SU-DHL-6 (cell line): ENCODE results near the gene MMP21.

Source experiments
- H2AFZ ChIP-seq: fragments of 200-600 bp; sonication (generic); 2 replicates; pipeline ENCODE4 v1.6.1; 2014; ENCODE audit warnings: low read depth, mild to moderate bottlenecking, moderate library complexity, mixed read lengths, antibody characterized with exemption, low read length; ENCODE audit not compliant: severe bottlenecking
- H3F3A ChIP-seq: fragments of 200-600 bp; shearing (Covaris generic); 2 replicates; pipeline ENCODE4 v1.6.0; 2016; ENCODE audit warnings: antibody characterized with exemption, mild to moderate bottlenecking; ENCODE audit not compliant: insufficient read depth
- H3K27ac ChIP-seq: fragments of 200-600 bp; sonication (generic); 2 replicates; pipeline ENCODE4 v1.5.1; 2016; ENCODE audit warnings: low read depth, mild to moderate bottlenecking, low read length, moderate library complexity, mixed read lengths
- H3K27me3 ChIP-seq: fragments of 200-600 bp; sonication (generic), shearing (Covaris generic); 2 replicates; pipeline ENCODE4 v1.6.0; 2014; ENCODE audit warnings: mild to moderate bottlenecking, low read length
- H3K36me3 ChIP-seq: fragments of 200-600 bp; sonication (generic); 2 replicates; pipeline ENCODE4 v1.6.1; 2014; ENCODE audit warnings: mild to moderate bottlenecking, low read length, mixed read lengths
- H3K4me2 ChIP-seq: fragments of 300-600, 200-600 bp; shearing (Covaris generic), sonication (generic); 2 replicates; pipeline ENCODE4 v1.6.0; 2014; ENCODE audit warnings: low read length, low read depth, mild to moderate bottlenecking; ENCODE audit not compliant: poor library complexity, severe bottlenecking
- H3K4me3 ChIP-seq: fragments of 200-600 bp; sonication (generic); 2 replicates; pipeline ENCODE4 v1.5.1; 2014; ENCODE audit warnings: antibody characterized with exemption, low read length, mild to moderate bottlenecking, mixed read lengths; ENCODE audit not compliant: insufficient read depth, poor library complexity, severe bottlenecking
- H3K79me2 ChIP-seq: fragments of 200-600 bp; sonication (generic); 2 replicates; pipeline ENCODE4 v1.6.1; 2014; ENCODE audit warnings: mild to moderate bottlenecking, low read length, moderate library complexity; ENCODE audit not compliant: insufficient read depth
- H3K9ac ChIP-seq: fragments of 200-600 bp; sonication (generic); 2 replicates; pipeline ENCODE4 v1.7.0; 2014; ENCODE audit warnings: mild to moderate bottlenecking, low read length
- H3K9me2 ChIP-seq: fragments of 200-600 bp; sonication (generic); replicated peaks from 2 replicates; pipeline ENCODE4 v1.6.1; 2014; ENCODE audit warnings: low read length; ENCODE audit not compliant: insufficient read depth
- H3K9me3 ChIP-seq: fragments of 200-600 bp; sonication (generic); 2 replicates; pipeline ENCODE4 v1.6.1; 2014; ENCODE audit warnings: low read length, mixed read lengths; ENCODE audit not compliant: insufficient read depth
- H4K20me1 ChIP-seq: fragments of 200-600 bp; sonication (generic); 2 replicates; pipeline ENCODE4 v1.6.1; 2014; ENCODE audit warnings: low read depth, mild to moderate bottlenecking, antibody characterized with exemption, low read length, moderate library complexity, mixed read lengths
- EZH2phosphoT487 ChIP-seq: fragments of 200-600 bp; sonication (generic), shearing (Covaris generic); conservative IDR thresholded peaks from 2 replicates; pipeline ENCODE4 v1.6.1; 2018; ENCODE audit warnings: mild to moderate bottlenecking, antibody characterized with exemption, low read length, moderate library complexity, mixed read lengths
- TF ChIP-seq, protein P1 (sequence below): fragments of 200-600 bp; sonication (generic); IDR thresholded peaks from one replicate; pipeline ENCODE4 v1.5.1; 2017; ENCODE audit warnings: antibody characterized with exemption, mild to moderate bottlenecking, low read length, moderate library complexity; ENCODE audit not compliant: insufficient read depth, poor library complexity, severe bottlenecking

MMP21 gene

DNA sequence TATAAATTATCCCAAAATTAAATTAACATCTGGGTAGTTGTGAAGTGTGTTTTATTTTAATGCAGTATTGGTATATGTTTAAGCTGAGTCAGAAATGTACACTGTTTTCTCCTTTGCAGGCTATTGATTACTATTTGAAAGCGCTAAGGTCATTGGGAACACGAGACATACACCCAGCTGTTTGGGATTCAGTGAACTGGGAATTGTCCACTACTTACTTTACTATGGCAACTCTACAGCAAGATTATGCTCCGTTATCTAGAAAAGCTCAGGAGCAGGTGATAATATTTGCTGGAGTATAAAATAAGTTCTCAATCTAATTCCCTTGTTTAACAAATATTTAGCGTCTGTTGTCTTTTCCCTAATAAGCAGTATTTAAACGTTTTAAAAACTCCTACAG lies 28.2 kb downstream of the MMP21 start:
- peaks cover 49% of the 10 kb centered on the region for H3K36me3 ChIP-seq
- no peaks in the 10 kb centered on the region for H3K9me3 ChIP-seq

DNA sequence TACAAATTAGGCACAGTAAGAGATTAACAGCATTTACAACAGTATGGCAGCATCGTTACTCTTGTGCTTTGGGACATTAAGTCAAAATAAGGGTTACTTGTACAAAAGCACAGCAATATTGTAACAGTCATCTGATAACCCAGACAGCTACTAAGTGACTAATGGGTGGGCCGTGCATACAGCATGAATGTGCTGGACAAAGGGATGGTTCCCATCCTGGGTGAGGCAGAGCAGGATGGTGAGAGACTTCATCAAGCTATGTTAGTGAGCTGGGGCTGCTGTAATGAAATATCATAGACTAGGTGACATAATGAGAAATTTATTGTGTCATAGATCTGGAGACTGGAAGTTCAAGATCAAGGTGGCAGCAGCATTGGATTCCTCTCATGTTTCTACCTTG lies 30.7 kb downstream of the MMP21 start:
- no peak overlapping the region for H3K4me3 ChIP-seq
- no peaks in the 10 kb centered on the region; the same call in 1 of the 2 replicates for H3F3A ChIP-seq
- no peaks in the 10 kb centered on the region for H3K27me3 ChIP-seq
- H2AFZ ChIP-seq = no peak overlapping the region
- H3K9me3 ChIP-seq = no peaks in the 10 kb centered on the region
- H4K20me1 ChIP-seq = no peaks in the 10 kb centered on the region
- H3K9ac ChIP-seq = no peak overlapping the region
- no peaks in the 10 kb centered on the region for H3K9me2 ChIP-seq
- no peak overlapping the region for H3K27ac ChIP-seq
- no peaks in the 10 kb centered on the region for H3K79me2 ChIP-seq
- TF ChIP-seq, protein P1, sequence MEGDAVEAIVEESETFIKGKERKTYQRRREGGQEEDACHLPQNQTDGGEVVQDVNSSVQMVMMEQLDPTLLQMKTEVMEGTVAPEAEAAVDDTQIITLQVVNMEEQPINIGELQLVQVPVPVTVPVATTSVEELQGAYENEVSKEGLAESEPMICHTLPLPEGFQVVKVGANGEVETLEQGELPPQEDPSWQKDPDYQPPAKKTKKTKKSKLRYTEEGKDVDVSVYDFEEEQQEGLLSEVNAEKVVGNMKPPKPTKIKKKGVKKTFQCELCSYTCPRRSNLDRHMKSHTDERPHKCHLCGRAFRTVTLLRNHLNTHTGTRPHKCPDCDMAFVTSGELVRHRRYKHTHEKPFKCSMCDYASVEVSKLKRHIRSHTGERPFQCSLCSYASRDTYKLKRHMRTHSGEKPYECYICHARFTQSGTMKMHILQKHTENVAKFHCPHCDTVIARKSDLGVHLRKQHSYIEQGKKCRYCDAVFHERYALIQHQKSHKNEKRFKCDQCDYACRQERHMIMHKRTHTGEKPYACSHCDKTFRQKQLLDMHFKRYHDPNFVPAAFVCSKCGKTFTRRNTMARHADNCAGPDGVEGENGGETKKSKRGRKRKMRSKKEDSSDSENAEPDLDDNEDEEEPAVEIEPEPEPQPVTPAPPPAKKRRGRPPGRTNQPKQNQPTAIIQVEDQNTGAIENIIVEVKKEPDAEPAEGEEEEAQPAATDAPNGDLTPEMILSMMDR = no peak
- TF ChIP-seq EZH2phosphoT487 = no peak
- no peak overlapping the region for H3K4me2 ChIP-seq
- peaks cover 45% of the 10 kb centered on the region for H3K36me3 ChIP-seq

More for the DNA sequence above, 28.2 kb downstream of the MMP21 start:
- H4K20me1 ChIP-seq = no peaks in the 10 kb centered on the region
- H3K27me3 ChIP-seq = no peaks in the 10 kb centered on the region
- H3K9ac ChIP-seq = no peak overlapping the region
- TF ChIP-seq EZH2phosphoT487 = no peak
- TF ChIP-seq, protein P1 = no peak
- no peak overlapping the region for H3K27ac ChIP-seq
- H3K9me2 ChIP-seq = no peaks in the 10 kb centered on the region
- no peaks in the 10 kb centered on the region for H3K79me2 ChIP-seq
- no peaks in the 10 kb centered on the region; the same call in 1 of the 2 replicates for H3F3A ChIP-seq
- no peak overlapping the region for H3K4me3 ChIP-seq
- H2AFZ ChIP-seq = no peak overlapping the region
- no peak overlapping the region for H3K4me2 ChIP-seq

DNA sequence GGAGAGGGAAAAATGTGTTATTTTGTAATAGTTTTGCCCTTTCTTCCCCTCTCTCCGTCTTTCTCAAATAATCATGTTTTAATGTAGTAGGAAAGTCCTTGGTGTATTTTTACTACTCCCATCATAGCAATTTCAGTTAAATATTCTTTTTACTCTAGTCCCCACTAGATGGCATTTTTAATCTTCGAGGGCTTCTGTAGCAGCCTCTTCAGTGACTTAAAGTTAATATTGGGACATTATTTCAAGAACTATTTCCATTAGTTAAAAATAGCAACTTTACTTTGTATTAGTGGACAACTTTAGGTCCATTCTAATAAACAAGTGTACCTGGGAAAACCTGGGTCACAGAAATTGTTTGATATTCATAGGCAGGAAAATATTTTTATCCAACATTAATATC lies 33.2 kb downstream of the MMP21 start:
- H3F3A ChIP-seq = no peaks in the 10 kb centered on the region; the same call in 1 of the 2 replicates
- H4K20me1 ChIP-seq = no peaks in the 10 kb centered on the region
- no peak overlapping the region for H2AFZ ChIP-seq
- no peak overlapping the region for H3K4me3 ChIP-seq
- H3K9ac ChIP-seq = no peak overlapping the region
- TF ChIP-seq EZH2phosphoT487 = no peak
- TF ChIP-seq, protein P1 = peak; percentile 26
- no peaks in the 10 kb centered on the region for H3K9me2 ChIP-seq
- peaks cover 65% of the 10 kb centered on the region for H3K36me3 ChIP-seq
- no peak overlapping the region for H3K27ac ChIP-seq
- H3K9me3 ChIP-seq = no peaks in the 10 kb centered on the region
- H3K27me3 ChIP-seq = no peaks in the 10 kb centered on the region
- no peak overlapping the region for H3K4me2 ChIP-seq
- H3K79me2 ChIP-seq = no peaks in the 10 kb centered on the region
